T-cell (primary cell): ENCODE results near the gene MS4A4E. TPM values are rescaled to one million over a fixed set of nuclear protein-coding genes. Genes with fewer than 3 reads are reported as not detected.

Source experiments
- ATAC-seq, 4 experiments: fragments of 200-7000 bp in 3 of 4; fragments of 150-1000 bp in 1 of 4; cut with Tn5 transposase; replicated peaks in 1 of 4; 1 replicate in 3 of 4; 2 replicates in 1 of 4; pipeline ENCODE4 v1.10.0; 2021; ENCODE audit warnings: moderate library complexity in 3 of 4, mild to moderate bottlenecking in 2 of 4, moderate number of reproducible peaks in 1 of 4
- CTCF ChIA-PET, 2 donors: fragments of 300-600 bp; sonication (Branson Sonifier 250); formaldehyde crosslinking; loops; one replicate each; lab custom pipeline; 2022; ENCODE audit warnings: antibody characterized with exemption in 2 of 2; lab: Charles Lee
- POLR2A ChIA-PET, 2 donors: fragments of 300-600 bp; sonication (Branson Sonifier 250); formaldehyde crosslinking; loops; one replicate each; lab custom pipeline; 2022; ENCODE audit warnings: antibody characterized with exemption in 2 of 2; lab: Charles Lee
- DNase-seq, 35 experiments: peaks; one replicate each; pipeline versions ENCODE4 v3.0.0 to v3.0.0-alpha.2; 2013 to 2023
- H3K27ac ChIP-seq: one replicate; pipeline ENCODE4 v1.5.1; 2013; ENCODE audit warnings: low read length
- H3K27me3 ChIP-seq, 2 experiments: replicated peaks in 1 of 2; 1 replicate in 1 of 2; 2 replicates in 1 of 2; pipeline versions ENCODE4 v1.6.1 to v1.7.0; 2013; ENCODE audit warnings: low read length in 1 of 2, mixed read lengths in 1 of 2; ENCODE audit not compliant: control insufficient read depth in 2 of 2, insufficient read depth in 2 of 2; ENCODE audit errors: extremely low read depth in 1 of 2
- H3K36me3 ChIP-seq, 2 donors: 1 replicate in 1 of 2; 2 replicates in 1 of 2; pipeline versions ENCODE4 v1.6.1 to v1.7.0; 2013; ENCODE audit warnings: low read length in 1 of 2; ENCODE audit not compliant: control insufficient read depth in 2 of 2, insufficient read depth in 1 of 2; ENCODE audit errors: extremely low read depth in 1 of 2
- H3K4me1 ChIP-seq, 2 experiments: 1 replicate in 1 of 2; 2 replicates in 1 of 2; pipeline versions ENCODE4 v1.6.1 to v1.7.0; 2013; ENCODE audit warnings: low read length in 2 of 2, mixed read lengths in 1 of 2; ENCODE audit not compliant: insufficient read depth in 2 of 2, control insufficient read depth in 1 of 2; ENCODE audit errors: extremely low read depth in 1 of 2
- H3K4me3 ChIP-seq, 2 donors: 1 replicate in 1 of 2; 2 replicates in 1 of 2; pipeline versions ENCODE4 v1.5.1 to v1.7.0; 2013; ENCODE audit warnings: mild to moderate bottlenecking in 2 of 2, low read length in 1 of 2, moderate library complexity in 1 of 2; ENCODE audit not compliant: control insufficient read depth in 1 of 2; ENCODE audit errors: extremely low read depth in 1 of 2
- H3K9me3 ChIP-seq: 2 replicates; pipeline ENCODE4 v1.7.0; 2013
- H3K27ac Mint-ChIP-seq, 2 donors: one replicate each; pipeline ENCODE4 v1.8.0; 2020 to 2021; ENCODE audit warnings: mild to moderate bottlenecking in 2 of 2, mixed read lengths in 2 of 2
- H3K27me3 Mint-ChIP-seq, 2 donors: one replicate each; pipeline ENCODE4 v1.8.0; 2021 to 2022; ENCODE audit warnings: mixed read lengths in 2 of 2
- H3K36me3 Mint-ChIP-seq: one replicate; pipeline ENCODE4 v1.8.0; 2021; ENCODE audit warnings: mixed read lengths
- H3K4me1 Mint-ChIP-seq, 3 donors: one replicate each; pipeline ENCODE4 v1.8.0; 2020 to 2022; ENCODE audit warnings: mixed read lengths in 3 of 3, mild to moderate bottlenecking in 1 of 3
- H3K4me3 Mint-ChIP-seq, 3 donors: one replicate each; pipeline ENCODE4 v1.8.0; 2020 to 2022; ENCODE audit warnings: mild to moderate bottlenecking in 3 of 3, mixed read lengths in 3 of 3, moderate library complexity in 3 of 3
- H3K9me3 Mint-ChIP-seq, 3 donors: one replicate each; pipeline ENCODE4 v1.8.0; 2020 to 2022; ENCODE audit warnings: mixed read lengths in 3 of 3
- WGBS: methylation state at CpG from one replicate; pipeline ENCODE4 v1.1.5; 2013; ENCODE audit warnings: missing lambda C conversion rate; ENCODE audit not compliant: insufficient coverage; 5-methylcytosine and 5-hydroxymethylcytosine counted together
- total RNA-seq, 35 experiments: library from RNA in 6 of 35; stranded (reverse) in 6 of 35; fragments of 120-200 nt in 1 of 35; gene quantifications; one replicate each; pipeline versions ENCODE4 v1.2.1 to v1.2.4 and lab custom pipeline; 2013 to 2026

MS4A4E gene
- total RNA-seq, 5 donors from 2014 or later (not counting 1 experiment from before 2014, with no cell fraction given): 0.54 to 1.0 TPM; not detected in 3

- WGBS: no CpG with 5 or more reads among the region's 1 CpG
- Histone ChIP-seq H3K4me3 (no peak overlapping the region), H3K36me3 (no peaks in the 10 kb centered on the region), H3K4me1 (no peaks in the 10 kb centered on the region), H3K27ac (no peak overlapping the region), H3K9me3 (no peaks in the 10 kb centered on the region), H3K27me3 (peaks cover 0 to 16% of the 10 kb centered on the region in 2 experiments)
- CTCF ChIA-PET: interaction anchor here in 1 of 2 donors (0.5 kb wide), 1 partner anchor 501 kb away, joined by 6 read pairs; no protein-coding TSS in a partner anchor
- Mint-ChIP-seq H3K36me3 (no peaks in the 10 kb centered on the region), H3K4me1 (peaks cover 0 to under 1% (median 0%) of the 10 kb centered on the region in 3 donors), H3K9me3 (peaks cover 0 to 5% (median 3%) of the 10 kb centered on the region in 3 donors), H3K27ac (no peak overlapping the region), H3K4me3 (no peak overlapping the region), H3K27me3 (peaks cover 4% of the 10 kb centered on the region in 2 donors)
- POLR2A ChIA-PET: no interaction called here
- ATAC-seq (no peak), DNase-seq (no peak)
Observed at GRCh38 chr11:60170566-60170965, 72.4 kb downstream of the MS4A4E start.

GRCh38 chr11:60169264-60169915, 73.5 kb downstream of the MS4A4E start:
- no peaks in the 10 kb centered on the region for H3K4me1 Mint-ChIP-seq
- H3K36me3 Mint-ChIP-seq: no peaks in the 10 kb centered on the region
- H3K4me3 Mint-ChIP-seq: no peak overlapping the region
- ChIA-PET POLR2A (no interaction called here), CTCF (no interaction called here)
- peaks cover 0 to 5% (median 3%) of the 10 kb centered on the region in 3 donors for H3K9me3 Mint-ChIP-seq
- Histone ChIP-seq H3K9me3 (no peaks in the 10 kb centered on the region), H3K4me3 (no peak overlapping the region), H3K36me3 (no peaks in the 10 kb centered on the region), H3K4me1 (no peaks in the 10 kb centered on the region), H3K27ac (no peak overlapping the region), H3K27me3 (peaks cover 0 to 15% of the 10 kb centered on the region in 2 experiments)
- H3K27ac Mint-ChIP-seq: no peak overlapping the region
- 86% methylated on average over 1 of the region's 6 CpGs for WGBS
- ATAC-seq (no peak), DNase-seq (peak in 2 of 35 experiments; percentile 2 to 4)
- H3K27me3 Mint-ChIP-seq: peaks cover 4 to 9% of the 10 kb centered on the region in 2 donors

- H3K27me3 ChIP-seq: peaks cover 0 to 14% of the 10 kb centered on the region in 2 experiments
- H3K9me3 ChIP-seq: no peaks in the 10 kb centered on the region
- ChIA-PET POLR2A (no interaction called here), CTCF (no interaction called here)
- Mint-ChIP-seq H3K9me3 (peaks cover 0 to 5% (median 3%) of the 10 kb centered on the region in 3 donors), H3K4me1 (no peaks in the 10 kb centered on the region), H3K4me3 (no peak overlapping the region), H3K27ac (no peak overlapping the region), H3K27me3 (peaks cover 4 to 9% of the 10 kb centered on the region in 2 donors), H3K36me3 (no peaks in the 10 kb centered on the region)
- WGBS: 100% methylated on average over 1 of the region's 6 CpGs
- H3K4me1 ChIP-seq: no peaks in the 10 kb centered on the region
- ATAC-seq (no peak), DNase-seq (no peak)
- H3K4me3 ChIP-seq: no peak overlapping the region
- no peak overlapping the region for H3K27ac ChIP-seq
- H3K36me3 ChIP-seq: no peaks in the 10 kb centered on the region
Observed at GRCh38 chr11:60168306-60168705, 74.6 kb downstream of the MS4A4E start.

GRCh38 chr11:60165951-60166350, 77.0 kb downstream of the MS4A4E start:
- Histone ChIP-seq H3K27ac (no peak overlapping the region), H3K9me3 (no peaks in the 10 kb centered on the region), H3K4me1 (no peaks in the 10 kb centered on the region), H3K27me3 (peaks cover 0 to 14% of the 10 kb centered on the region in 2 experiments), H3K36me3 (no peaks in the 10 kb centered on the region), H3K4me3 (no peak overlapping the region)
- DNase-seq (no peak), ATAC-seq (no peak)
- H3K27me3 Mint-ChIP-seq: peaks cover 5 to 8% of the 10 kb centered on the region in 2 donors
- ChIA-PET CTCF (no interaction called here), POLR2A (no interaction called here)
- no peaks in the 10 kb centered on the region for H3K36me3 Mint-ChIP-seq
- H3K27ac Mint-ChIP-seq: no peak overlapping the region
- H3K4me3 Mint-ChIP-seq: no peak overlapping the region
- no peaks in the 10 kb centered on the region for H3K4me1 Mint-ChIP-seq
- peaks cover 0 to 5% (median 3%) of the 10 kb centered on the region in 3 donors for H3K9me3 Mint-ChIP-seq

- H3K27me3 ChIP-seq: peaks cover 0 to 14% of the 10 kb centered on the region in 2 experiments
- ChIA-PET POLR2A (no interaction called here), CTCF (no interaction called here)
- peaks cover 6 to 9% of the 10 kb centered on the region in 2 donors for H3K27me3 Mint-ChIP-seq
- no peak for DNase-seq
- no peaks in the 10 kb centered on the region for H3K4me1 Mint-ChIP-seq
- no peak overlapping the region for H3K4me3 ChIP-seq
- H3K36me3 ChIP-seq: no peaks in the 10 kb centered on the region
- H3K4me3 Mint-ChIP-seq: no peak overlapping the region
- 0% methylated on average over 1 of the region's 2 CpGs for WGBS
- no peaks in the 10 kb centered on the region for H3K4me1 ChIP-seq
- H3K9me3 Mint-ChIP-seq: peaks cover 0 to 5% (median 3%) of the 10 kb centered on the region in 3 donors
- ATAC-seq: no peak
- H3K9me3 ChIP-seq: no peaks in the 10 kb centered on the region
- H3K36me3 Mint-ChIP-seq: no peaks in the 10 kb centered on the region
- H3K27ac Mint-ChIP-seq: no peak overlapping the region
- H3K27ac ChIP-seq: no peak overlapping the region
Observed at GRCh38 chr11:60165538-60165937, 77.4 kb downstream of the MS4A4E start.

GRCh38 chr11:60164550-60165075, 78.3 kb downstream of the MS4A4E start:
- Mint-ChIP-seq H3K4me1 (no peaks in the 10 kb centered on the region), H3K27me3 (peaks cover 9 to 12% of the 10 kb centered on the region in 2 donors), H3K4me3 (no peak overlapping the region), H3K36me3 (no peaks in the 10 kb centered on the region), H3K9me3 (peaks cover 0 to 5% (median 3%) of the 10 kb centered on the region in 3 donors), H3K27ac (no peak overlapping the region)
- CTCF ChIA-PET: no interaction called here
- H3K4me3 ChIP-seq: no peak overlapping the region
- peaks cover 0 to 14% of the 10 kb centered on the region in 2 experiments for H3K27me3 ChIP-seq
- H3K27ac ChIP-seq: no peak overlapping the region
- no peaks in the 10 kb centered on the region for H3K9me3 ChIP-seq
- no peak for DNase-seq
- no peaks in the 10 kb centered on the region for H3K36me3 ChIP-seq
- ATAC-seq: no peak
- no CpG with 5 or more reads among the region's 1 CpG for WGBS
- no peaks in the 10 kb centered on the region for H3K4me1 ChIP-seq
- POLR2A ChIA-PET: no interaction called here
